DMS153 treated with DMSO at 0.1 percent for 48 hours (cell line): Measurements from ENCODE around the gene PPP2R2C.

Source experiments
- DNase-seq: peaks from one replicate; lab custom pipeline; 2025; ENCODE audit not compliant: unreplicated experiment; lab: John Stamatoyannopoulos, UW

The PPP2R2C gene

DNA sequence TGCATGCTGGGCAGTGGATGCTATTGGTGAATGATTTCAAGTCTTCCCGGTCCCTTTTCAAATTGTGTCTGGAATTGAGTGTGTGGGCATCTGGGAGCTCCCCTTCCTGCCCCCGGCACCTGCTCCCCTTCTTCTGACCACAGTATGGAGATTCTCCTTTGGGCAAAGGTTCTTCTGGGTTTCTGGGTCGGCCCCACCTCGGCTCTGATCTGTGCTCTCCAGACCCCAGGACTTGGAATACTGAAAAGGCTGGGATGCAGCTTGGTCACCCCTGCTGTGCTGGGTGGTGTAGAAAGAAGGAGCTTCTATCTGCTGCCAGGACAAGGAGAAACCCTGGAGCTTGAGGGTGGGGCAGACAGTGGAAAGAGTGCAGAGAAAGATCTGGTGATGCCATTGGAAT, 124.0 kb downstream of the PPP2R2C start:
- DNase-seq: no peak

DNA sequence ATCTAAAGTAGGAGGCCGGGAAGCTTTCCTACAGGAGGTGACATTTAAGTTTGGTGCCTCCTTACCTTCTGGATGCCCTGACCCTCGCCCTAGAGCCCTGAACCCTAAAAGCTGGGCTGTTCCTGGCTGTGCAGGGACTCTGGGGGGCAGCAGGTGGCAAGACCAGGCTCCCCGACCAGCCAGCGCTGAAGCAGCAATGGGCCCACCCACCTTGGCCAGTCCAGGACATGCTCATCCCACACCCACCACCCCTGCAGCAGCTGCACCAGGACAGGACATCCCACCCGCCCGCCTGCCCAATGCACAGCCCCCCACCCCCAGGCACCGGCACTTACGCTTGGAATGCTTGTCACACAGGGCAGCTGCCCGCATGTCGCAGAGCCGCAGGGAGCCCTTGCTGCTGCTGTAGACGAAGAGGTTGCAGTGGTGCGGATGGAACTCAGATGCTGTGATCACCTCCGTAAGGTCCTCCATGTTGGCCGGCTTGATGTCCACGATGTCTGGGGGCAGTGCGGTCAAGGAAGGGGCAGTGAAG, 124.8 kb downstream of the PPP2R2C start:
- no peak for DNase-seq

DNA sequence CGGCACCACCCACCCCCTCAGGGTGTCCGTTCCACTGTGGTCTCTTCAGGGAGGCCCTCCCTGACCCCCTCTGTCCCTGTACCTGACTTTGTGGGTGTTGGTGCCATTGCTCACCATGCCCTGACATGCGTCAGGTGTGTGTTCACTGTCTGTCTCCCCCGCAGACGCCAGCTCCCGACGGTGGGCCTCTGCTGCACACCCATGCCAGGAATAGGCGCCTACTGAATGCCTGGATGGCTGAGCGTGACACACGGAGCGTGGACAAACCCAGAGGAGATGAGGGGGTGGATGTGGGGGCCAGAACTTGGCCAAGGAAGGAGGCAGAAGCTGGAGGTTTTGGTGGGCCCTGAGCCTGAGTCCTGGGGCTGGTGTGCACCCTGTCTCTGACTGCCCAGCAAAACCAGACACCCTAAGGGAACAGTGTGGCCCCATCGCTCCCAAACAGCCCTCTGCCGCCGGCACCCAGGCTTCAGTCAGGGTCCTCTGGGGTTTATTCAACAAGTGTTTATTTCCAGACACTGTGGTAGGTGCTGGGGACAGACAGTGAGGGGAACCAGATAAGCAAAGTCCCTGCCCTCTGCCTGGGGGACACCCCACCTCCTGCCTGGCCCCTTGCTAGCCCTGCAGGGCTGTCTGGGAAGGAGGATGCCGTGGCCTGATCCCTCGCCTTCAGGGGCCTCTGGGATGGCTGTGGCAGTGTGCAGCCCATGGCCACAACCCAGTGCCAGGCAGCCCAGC, 125.9 kb downstream of the PPP2R2C start:
- no peak for DNase-seq

DNA sequence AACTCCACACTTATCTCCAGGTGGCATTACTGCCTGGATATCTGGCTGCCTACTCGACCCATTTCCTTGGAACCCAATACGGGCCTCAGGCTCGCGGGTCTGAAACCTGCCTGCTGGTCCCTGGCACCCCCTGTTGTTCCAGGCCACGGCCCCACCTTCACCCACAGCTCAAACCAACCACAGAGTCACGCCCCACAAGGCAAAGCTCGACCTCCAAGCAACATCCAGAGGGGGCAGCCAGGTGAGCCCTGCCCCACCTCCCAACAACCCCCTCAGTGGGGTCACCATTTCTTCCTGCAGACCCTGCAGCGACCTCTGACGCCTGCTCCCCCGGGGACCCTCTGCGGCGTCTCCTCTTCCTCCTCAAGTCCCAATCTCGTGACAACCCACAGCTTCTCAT, 126.5 kb downstream of the PPP2R2C start:
- DNase-seq: no peak

DNA sequence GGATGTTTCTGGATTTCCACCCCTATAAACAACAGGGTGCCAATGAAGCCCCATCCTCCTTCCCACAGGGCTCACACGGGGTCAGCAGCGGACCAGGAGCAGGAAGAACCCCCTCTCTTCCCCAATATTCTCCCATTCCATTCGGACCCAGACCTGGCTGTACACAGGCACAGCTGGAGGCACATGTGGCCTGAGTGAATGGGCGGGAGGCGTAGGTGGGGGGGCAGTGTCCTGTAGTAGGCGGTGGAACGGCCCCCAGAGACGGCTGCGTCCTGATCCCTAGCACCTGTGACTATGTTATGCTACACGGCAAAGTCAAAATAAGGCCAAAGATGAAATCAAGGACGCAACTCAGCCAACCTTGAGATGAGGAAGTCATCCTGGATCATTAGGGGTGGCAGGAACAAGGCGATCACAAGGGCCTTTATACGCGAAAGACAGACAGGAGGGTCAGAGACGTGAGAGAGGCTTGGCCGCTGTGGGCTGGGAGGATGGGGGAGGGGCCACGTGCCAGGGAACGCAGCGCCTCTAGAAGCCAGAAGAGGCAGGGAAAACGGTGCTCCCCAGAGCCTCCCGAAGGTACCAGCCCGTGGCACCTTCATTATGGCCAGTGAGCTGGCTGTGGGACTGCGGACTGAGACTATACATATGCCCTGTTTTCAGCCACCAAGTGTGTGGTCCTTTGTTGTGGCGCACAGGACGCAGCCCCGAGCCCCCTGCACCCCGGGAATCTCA, 127.2 kb downstream of the PPP2R2C start:
- no peak for DNase-seq

DNA sequence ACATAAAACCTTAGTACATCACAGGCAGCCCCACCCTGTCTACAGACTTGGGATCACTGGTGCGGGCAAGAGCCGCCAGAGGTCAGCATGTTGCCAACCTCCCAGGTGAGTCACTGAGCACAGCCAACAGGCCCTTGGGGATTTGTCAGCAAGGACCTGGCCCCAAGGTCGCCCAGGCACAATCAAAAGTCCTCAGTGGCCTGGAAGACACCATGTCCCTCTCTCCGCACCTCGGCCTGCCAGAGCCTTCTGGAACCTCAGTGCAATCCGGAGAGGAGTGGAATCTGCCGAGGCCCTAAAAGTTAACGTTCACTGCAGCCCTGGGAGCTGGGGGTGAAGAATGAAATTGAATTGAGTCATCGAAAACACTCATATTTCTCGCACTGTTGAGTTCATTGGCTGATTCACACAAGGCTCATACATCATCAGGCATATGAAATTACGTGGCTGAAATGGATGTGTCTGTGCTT, 128.4 kb downstream of the PPP2R2C start:
- peak; percentile 10 for DNase-seq

DNA sequence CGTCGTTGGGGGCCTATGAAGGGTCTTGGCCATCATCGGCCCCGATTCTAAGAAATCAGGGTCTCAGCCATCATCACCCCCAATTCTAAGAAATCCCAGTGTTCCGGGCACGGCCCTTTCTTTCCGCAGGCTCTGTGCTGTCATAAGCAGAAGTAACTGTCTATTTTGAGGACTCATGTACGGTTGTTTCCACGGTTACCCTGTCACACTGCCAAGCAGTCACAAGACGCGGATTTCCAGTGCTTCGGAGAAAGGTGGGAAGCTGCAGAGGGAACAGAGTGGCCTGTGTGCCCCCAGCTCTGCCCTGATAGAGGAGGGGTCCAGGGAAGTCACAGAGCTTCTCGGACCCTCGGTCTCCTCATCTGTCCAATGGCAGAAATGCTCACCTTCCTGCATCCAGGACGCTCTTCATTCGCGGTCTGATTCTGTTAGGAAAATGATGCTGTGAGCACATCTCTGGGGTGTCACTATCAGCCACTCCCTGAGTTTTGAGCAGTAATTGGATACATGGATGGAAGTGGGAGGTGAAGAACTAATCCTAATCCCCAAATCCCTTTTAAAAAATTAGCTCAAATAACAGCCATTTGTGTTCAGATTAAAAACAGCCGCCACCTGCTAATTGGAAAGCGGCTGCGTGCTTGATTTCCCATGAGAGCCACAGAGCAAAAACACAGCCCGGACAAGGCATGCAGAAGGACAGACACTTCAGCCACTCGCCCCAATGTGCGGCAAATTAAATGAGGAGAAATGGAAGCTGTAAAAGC, 129.7 kb downstream of the PPP2R2C start:
- peak; percentile 5 for DNase-seq

DNA sequence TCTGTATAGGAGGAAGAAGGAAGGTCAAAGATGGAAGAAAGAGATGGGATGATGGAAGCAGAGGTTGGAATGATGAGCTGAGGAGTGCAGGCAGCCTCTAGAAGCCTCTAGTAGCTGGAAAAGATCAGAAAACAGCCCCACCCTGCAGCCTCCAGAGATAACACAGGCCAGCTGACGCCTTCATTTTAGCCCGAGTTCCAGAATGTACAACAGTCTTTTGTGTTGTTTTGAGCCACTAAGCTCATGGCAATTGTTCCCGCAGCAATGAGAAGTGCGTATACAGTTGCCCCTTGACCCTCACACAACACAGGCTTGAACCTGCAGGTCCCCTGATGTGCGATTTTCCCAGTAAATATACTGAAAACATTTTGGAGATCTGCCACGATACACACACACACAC, 130.7 kb downstream of the PPP2R2C start:
- no peak for DNase-seq

DNA sequence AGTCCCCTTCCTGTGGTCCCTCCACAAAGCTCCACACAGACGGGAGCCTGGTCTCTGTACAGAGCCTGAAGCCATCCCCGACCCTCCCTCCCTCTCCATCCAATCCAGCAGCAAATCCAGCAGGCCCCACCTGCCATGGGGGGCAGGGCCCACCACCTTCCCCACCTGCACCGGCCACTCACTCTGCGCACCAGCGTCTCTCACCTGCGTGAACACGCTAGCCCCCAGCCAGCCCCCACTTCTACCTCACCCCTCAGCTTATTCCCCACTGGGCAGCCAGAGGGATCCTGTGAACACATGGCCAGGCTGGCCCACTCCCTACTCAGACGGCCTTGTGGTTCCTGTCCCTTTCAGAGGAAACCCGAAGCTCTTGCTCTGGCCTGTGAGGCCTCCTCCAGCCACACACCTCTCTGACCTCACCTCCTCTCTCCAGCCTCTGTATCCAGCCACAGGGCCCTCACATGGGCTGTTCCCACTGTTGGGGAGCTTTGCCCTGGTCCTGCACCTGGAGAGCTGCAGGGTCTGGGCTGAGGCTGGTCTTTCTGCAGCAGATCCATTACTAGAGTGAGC, 131.9 kb downstream of the PPP2R2C start:
- DNase-seq: no peak

DNA sequence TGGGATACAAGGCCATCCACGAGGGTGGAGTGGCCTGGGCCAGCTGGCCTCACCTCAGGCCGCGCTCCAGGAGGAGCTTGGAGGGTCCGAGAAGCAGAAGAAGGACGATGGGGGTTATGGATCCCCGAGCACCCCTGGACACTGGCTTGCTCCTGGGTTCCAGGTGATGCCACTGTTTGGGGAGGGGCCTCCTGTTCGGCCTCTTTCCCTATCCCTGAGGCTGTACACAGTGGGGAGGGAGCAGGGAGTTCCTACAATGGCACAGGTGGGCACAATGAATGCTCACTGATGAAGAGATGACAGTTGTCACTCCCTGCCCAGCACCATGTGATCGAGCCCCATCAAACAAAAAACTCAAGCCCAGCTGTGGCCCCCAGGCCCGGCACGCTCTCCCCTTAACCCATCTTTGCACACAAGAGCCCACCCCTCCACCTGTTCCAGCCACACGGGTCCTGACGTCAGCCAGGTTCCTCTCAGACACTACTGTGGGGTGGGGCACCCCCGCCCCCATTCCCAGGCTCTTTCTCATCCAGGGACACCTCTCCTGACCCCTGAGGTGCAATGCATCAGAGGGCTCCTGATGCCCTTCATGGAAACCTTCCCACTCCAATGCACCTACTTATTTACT, 132.5 kb downstream of the PPP2R2C start:
- no peak for DNase-seq

DNA sequence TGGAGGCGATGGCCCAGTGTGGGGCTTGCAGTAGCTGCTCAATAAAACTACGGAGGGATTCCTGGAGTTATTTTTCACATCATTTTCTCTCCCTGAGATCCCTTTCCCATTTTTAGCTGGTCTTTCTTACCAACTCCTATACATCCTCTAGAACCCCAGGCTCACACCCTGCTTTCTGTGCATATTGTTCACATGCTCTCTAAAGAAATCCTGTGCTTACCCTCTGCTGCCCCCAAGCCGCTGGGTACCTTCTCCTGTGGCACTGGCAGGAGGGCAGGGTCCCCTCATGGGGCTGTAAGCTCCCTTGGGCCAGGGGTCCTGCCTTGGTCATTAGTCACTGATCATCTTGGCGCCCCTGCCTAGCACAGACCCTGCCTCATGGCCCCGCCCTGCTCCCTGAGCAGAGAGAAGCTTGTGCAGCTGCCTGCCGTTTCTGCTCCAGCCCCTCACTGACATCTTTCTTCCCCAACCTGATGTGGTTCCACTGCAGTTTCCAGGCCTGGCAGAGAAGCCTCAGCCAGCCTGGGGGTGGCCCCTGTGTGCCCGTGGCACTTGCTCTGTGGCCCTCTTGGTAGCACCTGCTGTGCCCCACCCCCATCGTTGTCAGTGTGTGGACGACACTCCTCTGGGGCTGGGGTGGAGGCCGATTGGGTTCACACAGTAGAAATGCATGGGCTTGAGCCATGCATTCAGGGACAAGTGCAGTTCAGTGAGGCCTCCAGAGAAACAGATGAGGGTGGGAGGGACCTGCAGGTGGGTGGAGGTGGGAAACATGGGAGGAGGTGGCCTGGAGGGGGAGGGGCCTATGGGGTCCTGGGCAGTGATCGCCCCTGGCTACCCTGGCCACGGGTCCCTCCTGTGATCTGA, 133.2 kb downstream of the PPP2R2C start:
- no peak for DNase-seq

DNA sequence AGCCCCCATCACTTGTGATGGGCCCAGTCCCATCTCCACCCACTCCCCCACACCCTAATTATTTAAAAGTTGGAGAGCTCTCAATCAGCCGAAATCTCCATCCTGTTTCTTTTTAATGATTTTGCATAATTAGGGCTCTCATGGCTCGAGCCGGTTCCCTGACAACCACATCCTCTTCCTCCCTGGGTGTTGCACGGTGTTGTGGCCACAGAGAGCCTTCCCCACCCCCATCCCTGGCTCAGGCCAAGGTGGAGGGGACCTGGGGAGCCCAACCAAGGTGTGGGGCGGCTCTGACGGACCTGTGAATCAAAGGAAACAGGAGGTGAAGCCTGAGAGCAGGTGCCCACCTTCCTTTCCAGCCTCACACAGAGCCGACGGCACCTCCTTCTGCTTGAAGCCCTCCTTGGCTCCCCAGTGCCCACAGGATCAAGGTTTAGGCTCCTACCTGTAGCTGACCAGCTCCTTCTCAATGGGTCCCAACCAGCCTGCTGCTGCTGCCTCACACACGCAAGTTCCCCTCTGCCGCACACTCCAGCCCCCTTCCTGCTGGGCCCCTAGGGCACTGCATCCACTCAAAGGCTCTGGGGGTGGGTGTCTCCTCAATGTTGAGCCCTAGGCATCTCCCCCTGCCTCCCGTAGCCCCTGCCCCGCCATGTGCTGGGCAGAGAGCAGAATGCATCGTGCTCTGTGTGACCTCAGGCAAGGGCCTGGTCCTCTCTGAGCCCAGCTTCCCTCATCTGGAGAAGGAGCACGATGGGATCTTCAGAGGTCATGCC, 134.1 kb downstream of the PPP2R2C start:
- DNase-seq: no peak

DNA sequence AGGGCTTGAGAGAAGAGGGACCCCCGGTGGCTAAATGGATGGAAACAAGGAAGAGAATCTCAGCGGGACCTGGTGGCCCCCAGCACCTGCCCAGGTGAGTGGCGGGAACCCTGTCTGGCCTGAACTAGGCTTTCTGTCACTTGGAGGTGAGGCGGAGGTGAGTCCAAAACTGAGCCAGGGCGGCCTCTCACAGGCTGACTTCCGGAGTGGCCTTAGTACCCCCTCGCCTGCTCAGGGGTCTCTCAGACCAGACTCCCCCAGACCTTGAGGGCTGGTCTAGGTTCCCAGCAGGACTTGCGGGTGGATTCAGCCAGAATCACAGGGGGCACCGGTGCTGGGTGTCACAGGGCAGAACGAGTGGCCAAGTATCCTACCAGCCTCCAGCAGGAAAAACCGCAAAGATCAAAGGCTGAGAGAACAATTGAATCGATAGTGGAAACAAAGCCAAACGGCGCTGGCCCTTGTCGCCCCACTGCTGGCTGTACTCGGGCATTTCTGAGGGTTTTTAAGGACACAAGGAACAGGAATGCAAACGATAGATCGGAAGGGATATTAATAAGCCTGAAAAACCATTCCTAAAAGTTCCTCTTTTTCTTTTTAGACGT, 135.0 kb downstream of the PPP2R2C start:
- no peak for DNase-seq

DNA sequence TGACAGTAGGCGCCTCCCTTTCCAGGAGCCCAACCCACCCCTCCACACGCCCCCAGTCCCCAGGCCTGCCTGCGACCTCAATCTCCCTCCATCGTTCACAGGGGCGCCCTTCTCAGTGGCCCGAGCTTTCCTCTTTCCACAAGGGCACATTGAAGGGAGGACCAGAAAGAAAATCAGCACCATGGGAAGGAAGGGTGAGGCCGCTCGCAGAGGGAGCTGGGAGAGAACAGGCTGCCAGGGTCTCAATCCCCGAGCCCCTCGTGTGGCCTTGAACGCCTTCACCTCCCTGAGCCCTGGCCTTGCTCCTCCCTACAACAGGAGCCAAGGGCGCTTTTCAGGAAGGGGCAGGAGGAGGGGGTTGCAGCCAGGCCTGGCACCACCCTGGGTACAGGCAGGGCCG, 136.2 kb downstream of the PPP2R2C start:
- DNase-seq: no peak

DNA sequence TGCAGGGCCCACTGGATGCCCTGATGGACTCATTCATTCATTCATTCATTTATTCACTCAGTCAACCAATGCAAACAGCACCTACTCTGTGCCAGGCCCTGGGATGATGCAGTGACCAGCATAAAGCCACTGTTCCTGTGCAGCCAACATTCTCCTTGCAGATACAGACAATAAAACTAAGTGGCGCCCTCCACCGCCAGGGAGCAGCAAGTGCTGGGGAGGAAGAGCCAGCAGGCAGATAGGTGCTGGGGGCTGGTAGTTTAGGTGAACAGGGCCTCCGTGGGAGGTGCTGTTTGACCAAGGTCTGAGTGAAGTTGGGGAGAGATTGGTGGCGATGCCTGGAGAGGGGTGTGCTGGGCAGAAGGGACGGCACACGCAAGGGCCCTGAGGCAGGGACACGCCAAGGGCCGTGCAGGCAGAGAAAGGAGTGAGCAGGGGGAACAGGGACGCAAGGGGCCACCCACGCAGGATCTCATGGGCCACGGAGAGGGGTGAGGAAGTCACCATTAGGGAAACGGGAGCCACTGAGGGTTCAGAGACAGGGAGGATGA, 137.3 kb downstream of the PPP2R2C start:
- DNase-seq: no peak

DNA sequence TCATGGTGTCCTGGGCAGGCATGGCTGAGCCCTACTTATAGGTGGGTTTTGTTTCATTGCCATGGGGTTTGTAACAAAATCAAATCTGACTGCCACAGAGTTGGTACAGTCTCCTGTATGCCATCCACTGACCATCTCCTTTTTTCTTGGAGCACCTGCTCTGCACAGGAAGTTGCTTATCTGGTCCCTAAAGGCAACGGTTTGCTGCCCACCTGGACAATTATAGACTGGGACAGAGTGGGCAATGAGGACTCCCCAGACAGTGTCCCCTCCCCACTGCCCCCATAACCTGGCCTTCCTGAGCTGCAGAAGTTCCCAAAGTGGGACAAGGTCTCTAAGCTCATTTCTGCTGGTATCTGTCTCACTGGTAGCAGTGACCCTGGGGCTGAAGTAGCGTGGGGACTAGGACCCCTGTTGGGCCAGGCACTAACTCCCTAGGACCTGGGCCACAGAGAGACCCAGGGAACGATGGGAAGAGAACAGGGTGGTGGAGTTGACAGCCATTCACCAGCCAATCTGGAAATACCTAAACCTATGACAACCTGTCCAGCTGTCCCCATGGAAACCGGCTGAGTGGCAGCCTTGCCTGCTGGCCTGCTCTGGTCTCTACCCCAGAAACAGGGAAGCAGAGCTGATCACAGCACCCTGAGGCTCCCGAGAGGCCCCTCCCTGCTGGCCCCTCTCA, 138.1 kb downstream of the PPP2R2C start:
- DNase-seq: no peak

DNA sequence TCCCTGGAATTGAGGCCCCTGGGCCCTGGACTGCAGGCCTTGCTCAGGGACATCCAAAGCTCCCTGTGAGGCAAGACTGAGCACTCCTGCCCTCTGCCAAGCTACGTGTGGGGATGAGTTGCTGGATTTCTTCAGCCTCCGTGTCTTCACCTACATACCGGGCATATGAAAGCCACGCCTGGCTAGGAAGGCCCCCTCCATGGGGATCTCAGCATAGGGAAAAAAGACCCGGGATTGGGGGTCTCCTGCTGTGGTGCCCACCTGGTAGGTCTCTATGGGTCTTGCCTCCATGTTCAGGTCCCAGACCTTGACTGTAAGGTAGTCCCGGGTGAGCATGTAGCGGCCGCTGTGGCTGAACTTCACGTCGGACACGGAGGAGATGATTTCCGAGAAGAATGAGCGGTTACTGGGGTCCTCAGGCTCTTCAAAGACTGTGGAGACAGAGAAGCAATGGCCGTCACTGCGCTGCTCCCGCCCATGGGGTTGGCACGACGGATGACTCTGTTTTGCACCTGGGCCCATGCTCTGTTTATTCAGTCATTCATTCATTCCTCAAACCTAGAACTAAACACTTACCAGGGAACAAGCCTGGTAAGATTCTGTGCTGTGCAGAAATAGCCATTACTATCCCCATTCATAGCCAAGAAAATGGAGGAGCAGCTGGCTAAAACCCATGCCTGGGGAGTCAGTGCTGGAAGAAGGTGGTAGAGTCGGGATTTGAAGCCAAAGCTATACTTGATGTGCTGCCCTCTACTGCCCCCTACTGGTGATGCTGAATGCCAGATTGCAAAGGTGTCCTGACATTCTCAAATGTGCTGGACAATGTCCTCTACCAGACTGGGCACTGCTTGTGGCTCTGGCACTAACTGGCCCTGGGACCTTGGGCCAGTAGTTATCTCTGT, 138.9 kb downstream of the PPP2R2C start:
- DNase-seq: no peak
